Daoy (cell line): ENCODE data around the gene ADAMTS2. TPM values are rescaled to one million over a fixed set of nuclear protein-coding genes. Genes with fewer than 3 reads are reported as not detected.
A peak's percentile ranks its signal among the peaks of the same experiment; 100 is the strongest.
"Not testable (repeated sequence)": the region's sequence is repeated elsewhere in the genome, so short reads cannot be mapped to it uniquely, and the experiment has no call there.

Source experiments
- DNase-seq: peaks from one replicate; pipeline ENCODE4 v3.0.0-alpha.2; 2015; ENCODE audit warnings: low read depth
- total RNA-seq: library from RNA; depleted of rRNA; stranded (reverse); fragments of >200 nt; shearing (Covaris generic); gene quantifications from 2 replicates; pipeline ENCODE4 v1.2.3, GENCODE V29; 2014

The ADAMTS2 gene
- total RNA-seq, 1 experiment from 2014 or later: 0.46 TPM

DNA sequence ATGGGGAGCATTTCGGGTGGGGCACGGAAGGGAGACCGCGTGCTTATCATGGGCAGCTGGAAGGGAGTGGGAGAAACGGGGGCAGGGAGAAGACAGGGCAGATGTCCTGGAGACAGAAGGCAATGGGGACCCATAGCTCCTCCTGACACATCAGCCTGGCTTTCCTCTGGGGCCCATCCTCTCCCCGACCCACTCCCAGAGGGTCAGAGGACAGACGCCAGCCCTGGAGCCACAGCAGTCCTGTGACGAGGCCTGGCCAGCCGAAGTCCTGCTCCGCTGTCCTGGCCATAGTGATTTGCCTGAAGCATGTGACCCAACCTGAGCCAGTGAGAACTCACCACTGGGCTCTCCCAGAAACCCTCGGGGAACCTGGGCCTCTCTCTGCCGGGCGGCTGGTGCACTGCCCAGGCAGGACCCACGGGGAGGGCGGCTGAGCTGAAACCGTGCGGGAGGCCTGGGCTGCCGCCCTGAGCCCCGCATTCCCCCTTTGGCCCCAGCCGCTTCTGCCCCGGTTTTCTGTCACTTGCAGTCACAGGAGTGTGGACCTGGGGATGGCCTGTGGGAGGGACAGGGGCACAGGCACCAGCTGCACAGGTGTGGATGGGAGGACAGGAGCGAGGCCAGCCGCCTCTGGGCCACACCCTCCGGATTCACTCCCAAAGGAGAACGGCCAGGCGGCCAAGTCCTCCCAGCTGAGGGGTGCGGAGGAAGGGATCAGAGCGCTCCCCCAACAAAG lies 19.8 kb downstream of the ADAMTS2 start:
- DNase-seq: no peak

DNA sequence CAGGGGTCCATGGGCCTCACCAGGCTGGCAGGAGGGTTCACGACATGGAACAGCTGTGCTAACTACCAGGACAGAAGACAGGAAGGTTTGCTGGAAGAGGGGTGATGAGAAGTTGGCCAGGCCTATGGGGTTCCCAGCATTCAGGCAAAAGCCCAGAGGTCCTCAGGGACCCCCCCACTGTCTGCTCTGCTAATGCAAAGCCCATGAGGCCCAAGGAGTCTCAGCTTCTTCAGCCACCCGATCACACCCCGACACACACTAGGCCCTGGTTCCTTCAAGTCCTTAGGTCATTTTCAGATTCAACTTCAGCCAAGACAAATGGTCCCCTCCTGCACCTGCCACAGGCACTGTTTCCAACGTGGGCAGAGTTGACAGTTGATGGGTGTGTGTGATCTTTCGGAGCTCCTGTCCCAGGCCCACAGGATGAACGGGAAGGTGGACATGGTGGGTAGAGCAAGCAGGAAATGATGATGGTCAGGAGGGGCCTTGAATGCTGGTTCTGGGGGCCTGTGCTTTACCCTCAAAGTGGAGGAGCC lies 20.4 kb downstream of the ADAMTS2 start:
- DNase-seq: no peak

DNA sequence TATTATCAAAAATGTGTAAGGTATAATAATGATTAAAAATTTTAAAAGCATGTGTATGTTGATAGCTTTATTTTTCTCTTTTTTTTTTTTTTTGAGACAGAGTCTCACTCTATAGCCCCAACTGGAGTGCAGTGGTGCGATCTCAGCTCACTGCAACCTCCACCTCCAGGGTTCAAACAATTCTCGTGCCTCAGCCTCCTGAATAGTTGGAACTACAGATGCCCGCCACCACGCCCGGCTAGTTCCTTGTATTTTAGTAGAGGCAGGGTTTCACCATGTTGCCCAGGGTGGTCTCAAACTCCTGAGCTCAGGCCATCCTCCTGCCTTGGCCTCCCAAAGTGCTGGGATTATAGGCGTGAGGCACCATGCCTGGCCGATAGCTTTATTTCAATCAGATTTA lies 20.9 kb downstream of the ADAMTS2 start:
- not testable (repeated sequence) for DNase-seq

DNA sequence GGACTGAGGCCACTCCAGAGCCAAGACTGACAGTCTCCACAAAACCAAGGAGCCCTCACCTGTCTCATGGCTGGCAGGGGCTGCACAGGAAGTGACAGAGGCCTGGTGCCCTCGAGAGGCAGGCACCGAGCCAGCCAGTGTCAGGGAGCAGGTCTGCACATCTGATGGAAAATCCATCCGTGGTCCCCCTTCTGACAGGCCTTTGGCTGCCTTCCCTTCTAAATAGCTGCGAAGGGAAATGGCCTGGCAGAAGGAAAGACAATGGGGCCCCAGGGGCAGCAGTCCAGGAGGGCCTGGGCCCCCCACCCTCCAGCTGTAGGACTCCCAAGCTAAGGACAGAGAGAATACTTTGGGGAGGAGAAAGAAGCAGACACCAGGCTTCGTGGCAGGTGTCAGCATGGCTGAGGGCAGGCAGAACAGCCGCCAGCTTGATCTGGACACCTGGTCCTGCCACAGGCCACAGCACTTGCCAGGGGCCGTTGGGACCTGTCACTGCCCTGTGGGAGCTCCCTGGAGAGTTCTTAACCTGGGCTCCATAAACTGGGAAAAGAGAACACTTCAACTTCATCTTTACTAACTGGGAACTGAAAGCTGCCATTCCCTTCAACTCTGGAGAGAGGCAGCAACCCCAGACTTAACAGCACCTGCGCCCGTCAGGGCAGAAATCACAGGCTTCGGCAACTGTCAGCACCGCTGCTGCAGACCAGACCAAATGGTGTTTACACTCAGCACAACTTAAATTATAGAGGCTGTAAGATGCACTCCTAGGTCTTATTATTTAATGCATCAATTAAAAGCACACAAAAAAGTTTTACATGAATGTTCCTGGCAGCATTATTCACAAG lies 22.0 kb downstream of the ADAMTS2 start:
- DNase-seq: no peak

DNA sequence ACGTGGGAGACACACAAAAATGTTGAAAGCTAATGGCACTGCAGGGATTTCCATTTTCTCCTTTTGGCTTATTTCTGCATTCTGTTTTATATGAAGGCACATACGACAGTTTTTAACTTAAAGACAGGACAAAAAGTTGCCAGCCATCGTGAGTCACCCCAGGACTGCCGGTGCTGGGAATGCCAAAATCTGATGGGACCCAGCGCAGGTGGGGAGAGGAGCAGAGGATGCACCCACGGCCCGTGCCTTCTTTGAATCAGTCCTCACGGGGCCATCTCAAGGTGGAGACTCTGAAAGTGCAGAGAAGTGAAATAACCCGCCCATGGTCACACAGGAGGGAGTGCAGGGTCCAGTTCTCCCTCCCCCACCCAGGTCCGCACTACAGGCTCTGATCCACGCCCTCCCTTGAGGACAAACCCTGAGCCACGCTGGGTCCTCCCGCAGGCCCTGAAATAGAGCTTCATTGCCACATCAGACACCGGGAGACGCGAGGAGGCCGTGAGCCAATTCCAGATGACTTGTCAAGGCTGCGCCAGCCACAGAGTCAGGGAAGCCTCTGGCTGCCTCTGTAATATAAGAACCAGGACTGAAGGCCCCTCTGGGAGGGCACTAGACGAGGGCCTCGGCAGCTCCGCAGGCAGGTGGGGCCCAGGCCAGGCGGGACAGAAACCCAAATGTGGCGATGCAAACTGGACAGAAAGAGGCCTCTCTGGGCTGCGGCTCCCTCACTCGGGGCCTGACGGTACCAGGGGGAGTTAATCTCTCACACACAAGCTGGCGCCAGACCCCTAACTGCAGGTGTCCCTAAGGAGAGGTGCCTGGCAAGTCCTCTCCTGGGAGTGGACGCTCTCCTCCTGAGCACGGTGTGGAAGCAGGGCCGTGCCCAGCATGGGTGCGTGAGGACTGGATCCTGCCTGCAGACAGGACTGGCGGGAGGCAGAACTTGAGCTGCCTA lies 22.9 kb downstream of the ADAMTS2 start:
- no peak for DNase-seq

DNA sequence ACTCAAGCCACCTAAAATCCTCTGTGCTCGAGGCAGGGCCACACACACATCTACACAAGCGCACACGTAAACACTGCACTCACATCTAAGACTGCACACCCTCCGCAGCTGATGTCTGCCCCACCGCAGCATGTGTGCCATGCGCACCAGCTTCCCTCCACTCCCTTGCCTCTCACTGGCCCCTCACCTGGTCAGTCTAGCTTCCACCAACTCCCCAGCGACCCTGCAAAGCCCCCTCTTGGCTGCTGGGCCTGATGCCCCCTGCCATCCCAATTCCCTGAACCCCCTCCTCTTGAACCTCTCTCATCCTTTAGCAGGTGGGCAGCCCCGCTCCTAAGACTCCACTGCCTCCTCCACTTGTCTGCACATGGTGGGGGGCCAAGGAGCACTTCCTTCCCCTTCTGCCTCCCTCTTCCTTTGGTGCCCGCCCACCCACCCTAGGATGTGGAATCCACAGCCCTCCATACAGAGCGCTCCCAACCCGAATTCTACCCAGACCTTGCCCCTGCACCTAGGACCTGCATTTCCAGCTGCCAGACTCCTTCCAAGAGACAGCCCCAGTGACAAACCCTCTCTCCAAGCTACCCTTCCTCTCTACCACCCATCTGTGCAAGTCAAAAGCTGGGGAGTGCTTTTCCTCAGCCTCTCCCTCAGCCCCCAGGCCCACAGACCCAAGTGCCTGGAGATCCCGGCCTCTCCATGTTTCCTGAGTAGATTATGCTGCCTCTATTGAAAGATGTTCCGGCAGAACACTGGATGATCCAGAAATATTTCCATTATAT lies 23.9 kb downstream of the ADAMTS2 start:
- no peak for DNase-seq

DNA sequence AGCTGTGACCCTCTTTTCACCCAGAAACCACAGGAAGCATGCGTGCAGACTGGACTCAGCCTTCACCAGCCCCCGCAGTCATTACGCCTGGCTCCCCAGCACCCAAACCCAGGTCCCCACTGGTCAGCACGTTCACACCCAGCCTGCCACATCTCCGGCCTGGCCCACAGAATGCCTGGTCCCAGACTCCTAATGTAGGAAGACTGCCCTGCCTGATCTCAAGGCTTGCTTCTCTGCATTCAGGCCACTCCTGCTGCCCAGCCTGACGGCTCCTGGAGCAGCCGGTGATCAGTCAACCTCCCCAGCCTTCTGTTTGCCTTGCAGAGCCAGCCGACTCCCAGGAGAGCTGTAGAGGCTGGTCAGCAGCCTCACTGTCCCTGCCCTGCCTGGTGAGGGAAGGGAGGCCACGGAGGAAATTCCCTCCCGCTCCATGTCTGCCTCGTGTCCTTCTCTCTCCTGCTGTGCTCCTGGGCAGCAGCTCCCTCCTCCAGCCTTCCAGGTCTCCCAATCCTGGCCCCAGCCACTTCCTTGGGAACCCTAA lies 25.4 kb downstream of the ADAMTS2 start:
- DNase-seq: no peak

DNA sequence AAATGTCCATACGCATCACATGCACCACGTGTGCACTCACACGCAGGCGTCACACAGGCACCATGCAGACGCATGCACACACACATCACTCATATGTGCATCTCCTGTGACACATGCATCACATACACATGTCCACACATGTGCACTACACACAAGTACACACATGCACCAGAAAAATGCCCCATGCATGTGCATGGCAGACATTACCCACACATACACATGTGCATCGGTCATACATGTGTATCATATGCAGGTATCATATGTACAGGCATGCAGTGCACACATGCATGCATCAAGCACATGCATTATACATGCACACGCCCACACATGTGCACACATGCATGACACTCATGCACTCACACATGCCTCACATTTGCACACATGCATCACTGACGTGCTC lies 26.1 kb downstream of the ADAMTS2 start:
- no peak for DNase-seq

DNA sequence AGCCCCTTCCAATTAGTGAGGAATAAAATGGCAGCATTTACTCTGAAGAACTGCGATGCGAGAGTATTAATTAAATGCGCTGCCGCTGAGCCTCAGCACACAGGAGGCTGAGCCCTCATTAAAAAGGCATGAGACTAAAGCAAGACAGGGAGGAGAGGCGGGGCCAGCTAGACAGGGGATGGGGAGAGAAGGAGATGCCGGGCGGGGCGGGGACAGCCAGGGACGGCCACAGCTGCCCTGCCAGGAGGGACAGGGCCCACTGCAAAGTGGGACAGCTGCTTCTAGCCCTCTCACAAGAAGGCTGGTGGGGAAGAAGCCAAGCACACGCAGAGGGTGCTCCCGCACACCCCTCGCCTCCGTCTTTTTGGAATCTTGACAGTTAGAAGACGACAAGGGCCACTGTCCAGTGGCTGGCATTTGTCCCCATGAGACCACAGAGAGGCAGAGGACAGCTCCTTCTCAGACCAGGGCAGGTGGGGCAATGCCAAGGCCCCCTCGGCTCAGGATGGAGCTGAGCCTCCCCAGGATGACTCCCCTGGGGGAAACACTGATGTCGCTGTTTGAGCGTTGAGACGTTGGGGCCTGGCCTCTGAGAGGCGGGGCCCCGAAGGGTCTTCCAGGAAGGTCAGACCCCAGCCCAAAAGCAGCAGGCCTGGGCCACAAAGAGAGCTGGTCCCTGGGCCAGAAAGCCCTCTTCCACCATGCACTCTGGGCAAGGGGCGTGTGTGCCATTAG lies 26.9 kb downstream of the ADAMTS2 start:
- DNase-seq: no peak

DNA sequence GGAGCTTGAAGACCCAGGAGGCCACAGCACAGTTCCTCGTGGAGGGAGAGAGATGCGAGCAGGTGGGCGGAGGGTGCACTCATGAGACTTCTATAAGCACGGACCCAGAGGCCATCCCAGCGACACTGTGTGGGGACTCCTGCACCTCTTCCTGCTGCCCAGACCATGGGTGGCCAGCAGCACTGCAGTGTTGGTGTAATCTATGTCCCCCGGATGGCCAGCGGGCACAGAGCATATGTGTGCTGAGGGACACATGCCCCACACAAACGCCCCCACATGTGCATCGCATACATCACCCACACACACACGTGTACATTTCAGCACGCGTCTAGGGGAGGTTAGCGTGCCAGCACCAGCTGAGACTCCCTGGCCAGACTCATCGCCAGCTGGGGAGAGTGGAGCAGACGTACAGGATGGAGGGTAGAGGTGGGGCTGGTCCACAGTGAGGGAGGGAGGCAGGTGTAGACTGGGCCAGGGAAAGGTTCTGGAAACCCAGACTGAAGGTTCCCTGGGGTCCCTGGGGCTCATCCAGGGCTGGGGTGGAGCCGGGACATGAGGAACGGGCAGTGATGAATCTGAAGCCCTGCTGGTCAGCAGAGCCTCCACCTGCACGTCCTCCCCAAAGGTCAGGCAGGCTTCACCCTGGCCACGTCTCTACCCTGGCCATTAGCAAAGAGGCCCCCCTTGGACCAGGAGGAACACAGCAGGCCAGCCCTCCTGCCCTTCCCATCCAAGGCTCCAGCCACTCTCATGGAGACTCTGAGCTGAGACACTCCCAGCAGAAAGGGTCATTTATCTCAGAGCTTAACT lies 27.6 kb downstream of the ADAMTS2 start:
- DNase-seq: no peak

DNA sequence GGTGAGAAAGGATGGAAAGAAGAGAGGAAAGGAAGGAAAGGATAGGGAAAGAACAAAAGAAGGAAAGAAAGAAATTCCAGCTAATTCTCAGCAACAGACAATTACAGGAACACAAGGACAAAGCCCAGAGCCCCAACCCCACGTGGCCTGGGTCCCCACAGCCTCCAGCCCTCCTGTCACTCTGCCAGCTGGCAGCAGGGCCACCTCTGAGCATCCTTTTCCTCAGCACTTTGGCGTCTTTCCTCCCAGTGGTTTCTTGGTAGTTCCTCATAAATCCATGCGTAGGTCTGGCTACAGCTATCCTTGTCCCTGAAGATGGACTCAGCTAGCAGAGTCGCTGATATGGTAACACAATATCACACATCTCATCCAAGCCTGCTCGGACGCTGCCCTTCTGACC lies 28.3 kb downstream of the ADAMTS2 start:
- no peak for DNase-seq

DNA sequence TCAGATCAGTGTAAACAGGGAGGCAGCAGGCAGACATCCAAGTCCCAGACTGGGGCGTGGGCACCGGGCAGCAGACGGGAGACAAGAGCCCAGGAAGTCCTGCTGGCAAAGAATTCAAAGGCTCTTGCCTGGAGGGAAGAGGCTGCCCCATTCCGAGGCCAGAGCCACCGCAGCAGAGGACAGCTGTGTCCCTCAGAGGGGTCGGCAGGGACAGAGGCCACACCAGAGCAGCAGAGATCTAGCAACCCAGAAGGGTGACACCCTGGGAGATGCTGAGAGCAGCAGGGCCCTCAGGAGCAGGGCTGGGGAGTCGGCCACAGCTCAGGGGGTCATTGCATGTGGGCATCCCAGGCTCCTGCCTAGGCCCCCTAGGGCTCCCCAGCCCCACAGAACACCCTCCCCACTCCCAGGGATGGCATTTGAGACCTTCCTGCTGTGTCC lies 29.1 kb downstream of the ADAMTS2 start:
- no peak for DNase-seq

DNA sequence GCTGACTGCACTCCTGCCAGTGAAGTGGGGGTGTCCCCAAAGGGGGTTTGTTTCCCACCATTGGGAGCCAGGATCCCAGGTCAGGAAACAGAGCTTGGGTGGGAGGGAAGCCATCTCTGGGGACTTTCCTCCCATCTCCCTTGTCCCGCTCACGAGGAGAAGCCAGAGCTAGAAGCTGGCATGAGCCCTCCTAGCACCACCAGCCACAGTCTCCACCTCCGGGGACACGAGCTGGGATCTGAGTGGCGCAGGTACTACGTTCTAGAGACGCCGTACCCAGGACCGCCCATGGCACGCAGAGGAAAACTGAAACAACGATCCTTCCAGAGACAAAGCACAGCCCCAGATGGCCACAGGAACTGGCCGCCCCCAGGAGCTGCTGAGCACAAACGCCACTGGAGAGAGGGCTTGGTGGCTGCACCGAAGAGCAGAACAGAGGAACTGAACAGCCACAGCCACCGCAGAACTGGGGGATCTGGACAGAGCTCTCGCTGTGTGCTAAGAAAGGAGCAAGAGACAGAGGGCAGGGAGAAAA lies 29.8 kb downstream of the ADAMTS2 start:
- no peak for DNase-seq

DNA sequence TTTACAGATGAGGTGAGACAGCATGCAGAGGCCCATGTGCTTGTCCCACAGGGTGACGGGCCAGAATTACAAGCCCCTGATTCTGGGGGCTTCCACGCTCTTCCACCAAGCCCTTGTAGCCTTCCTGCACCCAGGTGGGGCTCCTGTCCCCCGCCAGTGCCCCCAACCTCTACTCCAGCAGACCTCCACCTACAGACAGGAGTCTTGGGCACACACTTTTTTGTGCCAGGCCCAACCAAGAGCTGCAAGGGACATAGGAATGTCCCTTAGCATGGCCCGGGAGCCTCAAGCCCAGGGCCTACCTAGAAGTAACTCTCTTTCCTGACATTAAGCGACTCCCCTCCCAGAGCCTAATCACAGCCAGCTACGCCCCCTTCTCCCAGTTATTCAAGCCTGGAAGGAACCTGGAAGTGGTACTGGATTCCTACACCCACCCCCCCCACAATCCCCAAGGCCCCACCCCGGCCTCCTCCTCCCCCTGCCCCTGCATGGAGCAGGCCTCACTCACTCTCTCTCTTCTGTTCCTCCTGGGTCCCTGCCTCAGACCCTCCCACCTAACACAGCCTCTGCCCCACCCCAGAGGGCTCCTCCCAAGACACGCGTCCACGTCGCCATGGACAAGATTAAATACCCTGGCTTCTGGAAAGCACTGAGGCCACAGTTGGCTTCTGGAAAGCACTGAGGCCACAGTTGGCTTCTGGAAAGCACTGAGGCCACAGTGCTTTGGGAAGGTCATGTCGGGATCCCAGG lies 30.5 kb downstream of the ADAMTS2 start:
- DNase-seq: no peak

DNA sequence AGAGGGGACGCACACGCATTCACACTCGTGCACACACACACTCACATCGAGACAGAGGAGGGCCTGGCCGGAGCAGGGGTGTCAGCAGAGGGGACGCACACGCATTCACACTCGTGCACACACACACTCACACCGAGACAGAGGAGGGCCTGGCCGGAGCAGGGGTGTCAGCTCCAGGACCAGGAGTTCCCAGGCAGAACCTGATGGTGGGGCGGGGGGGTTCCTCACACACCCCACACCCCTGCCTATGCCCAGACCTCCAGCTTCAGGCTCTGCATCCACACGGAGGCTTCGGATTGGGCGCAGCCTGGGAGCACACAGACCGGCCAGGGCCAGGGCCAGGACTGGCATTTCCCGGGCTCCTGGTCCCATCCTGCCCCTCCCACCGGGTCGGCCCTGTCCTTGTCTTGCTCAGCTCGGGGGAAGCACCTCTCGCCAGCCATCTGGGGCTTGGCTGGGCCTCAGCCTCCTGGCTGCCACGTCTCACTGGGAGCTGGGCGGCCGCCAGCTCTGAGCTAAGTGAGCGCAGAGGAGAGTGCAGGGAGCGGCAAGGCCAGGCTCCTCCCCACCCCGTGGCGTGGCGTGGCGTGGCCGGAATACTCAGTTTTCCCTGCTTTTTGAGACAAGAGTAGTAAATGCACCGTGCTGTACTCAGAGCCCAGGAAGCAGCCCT lies 31.3 kb downstream of the ADAMTS2 start:
- DNase-seq: peak; percentile 49

DNA sequence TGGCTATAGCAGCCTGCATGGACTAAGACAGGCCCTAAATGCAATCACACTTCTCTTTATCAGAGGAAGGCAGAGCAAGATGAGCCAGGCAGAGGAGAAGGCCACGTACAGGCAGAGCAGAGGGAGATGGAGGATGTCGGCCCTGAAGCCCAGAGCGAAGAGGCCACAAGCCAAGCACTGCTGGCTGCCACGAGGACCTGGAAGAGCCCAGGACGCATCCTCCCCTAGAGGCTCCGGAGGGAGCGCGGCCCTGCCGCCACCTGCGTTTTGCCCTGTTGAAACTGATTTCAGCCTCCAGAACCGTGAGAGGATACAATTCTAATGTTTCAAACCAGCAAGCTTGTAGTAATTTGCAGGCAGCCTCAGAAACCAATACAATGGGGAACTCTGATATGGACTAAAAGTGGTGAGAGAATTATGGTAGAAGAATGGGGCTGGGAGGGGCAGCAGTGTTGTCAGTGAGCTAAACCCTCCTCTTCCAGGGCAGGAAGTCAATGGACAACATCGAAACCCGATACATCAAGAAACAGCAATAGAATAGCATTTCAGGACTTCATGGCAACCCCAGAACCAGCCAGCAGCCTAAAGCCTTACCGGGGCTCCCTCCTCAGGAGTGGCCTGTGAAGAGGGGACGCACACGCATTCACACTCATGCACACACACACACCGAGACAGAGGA lies 32.6 kb downstream of the ADAMTS2 start:
- DNase-seq: no peak

DNA sequence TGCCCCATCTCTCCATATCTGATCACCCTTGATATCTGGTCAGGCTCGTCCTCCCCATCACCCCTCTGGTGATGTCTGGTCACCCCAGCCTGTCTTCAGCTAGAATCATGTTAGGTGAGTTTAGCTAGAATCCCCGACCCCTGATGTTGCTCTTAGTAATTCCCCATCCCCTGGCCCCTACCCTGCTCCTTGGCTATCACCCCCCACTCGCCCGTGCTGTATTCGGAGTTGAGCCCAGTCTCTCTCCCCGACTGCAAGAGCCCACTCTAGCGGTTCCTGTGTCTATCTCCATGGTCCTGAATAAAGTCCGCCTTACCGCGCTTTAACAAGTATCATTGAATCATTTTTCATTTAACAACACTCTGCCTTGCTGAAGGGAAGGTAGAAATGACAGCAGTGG lies 33.7 kb downstream of the ADAMTS2 start:
- no peak for DNase-seq
